ENCODE results near the gene MOGAT2. TPM values are rescaled to one million over a fixed set of nuclear protein-coding genes. Genes with fewer than 3 reads are reported as not detected.

Gene MOGAT2
- total and polyA plus RNA-seq, 4 experiments from 2014 or later, result not detected

Other genes with a start within 250 kb of the MOGAT2 start
- gene GDPD5, start 191.9 kb upstream of the MOGAT2 start, total RNA-seq, result 100 to 1,000 TPM; 141 to 160 TPM
- gene GDPD5, start 191.9 kb upstream of the MOGAT2 start, polyA plus RNA-seq, result 10 to 100 TPM; 11.0 to 30.0 TPM
- gene SERPINH1, start 155.6 kb upstream of the MOGAT2 start, total RNA-seq, result 10 to 100 TPM; 15.6 to 16.2 TPM
- gene SERPINH1, start 155.6 kb upstream of the MOGAT2 start, polyA plus RNA-seq, result 1 to 10 TPM; 1.1 to 7.1 TPM
- not detected for gene MAP6, start 48.8 kb upstream of the MOGAT2 start, total RNA-seq
- gene MAP6, start 48.8 kb upstream of the MOGAT2 start, polyA plus RNA-seq, result not detected
- under 1 TPM; 0.17 to 0.35 TPM for gene DGAT2, start 50.9 kb downstream of the MOGAT2 start, total RNA-seq
- under 1 TPM; 0.08 to 0.38 TPM for gene DGAT2, start 50.9 kb downstream of the MOGAT2 start, polyA plus RNA-seq
- gene UVRAG, start 97.4 kb downstream of the MOGAT2 start, total RNA-seq, result 10 to 100 TPM; 22.0 to 32.2 TPM
- 10 to 100 TPM; 11.2 to 20.5 TPM for gene UVRAG, start 97.4 kb downstream of the MOGAT2 start, polyA plus RNA-seq

Measured in CD4-positive, alpha-beta memory T cell (primary cell).